Measurements from ENCODE around the gene GUK1. TPM values are rescaled to one million over a fixed set of nuclear protein-coding genes. Genes with fewer than 3 reads are reported as not detected.
A peak's percentile ranks its signal among the peaks of the same experiment; 100 is the strongest.
"Not testable (repeated sequence)": the region's sequence is repeated elsewhere in the genome, so short reads cannot be mapped to it uniquely, and the experiment has no call there.

The GUK1 gene
- total RNA-seq, 4 donors from 2014 or later, result 234 to 504 (median 299) TPM

GRCh38 chr1:228110556-228110955, 29.5 kb upstream of the GUK1 start:
- Histone ChIP-seq H3K27me3 (no peaks in the 10 kb centered on the region), H3K4me1 (peaks cover 3 to 32% (median 10%) of the 10 kb centered on the region in 3 donors), H3K4me3 (peak overlapping the region in 1 of 2 donors; percentile 93), H3K36me3 (peaks cover 0 to 25% of the 10 kb centered on the region in 2 donors), H3K27ac (peak overlapping the region in 3 of 4 donors; percentile 94 to 97 (median 96)), H3K9me3 (no peaks in the 10 kb centered on the region)
- TF ChIP-seq EP300 (IDR thresholded peaks at IDR 0.05), result no peak
- no peak for TF ChIP-seq POLR2AphosphoS5 (IDR thresholded peaks at IDR 0.05)
- no peak for TF ChIP-seq POLR2A (IDR thresholded peaks at IDR 0.05)
- no peak for TF ChIP-seq CTCF (IDR thresholded peaks at IDR 0.05)
- WGBS, 2 donors (ENCODE audit: low coverage in 1 of 2), result 88 to 92% methylated on average over 7 of the region's 7 CpGs
- ATAC-seq, result no peak

GRCh38 chr1:228111315-228111714, 28.8 kb upstream of the GUK1 start:
- H3K4me1 ChIP-seq, result peaks cover 3 to 32% (median 10%) of the 10 kb centered on the region in 3 donors
- not testable (repeated sequence) for H3K27me3 ChIP-seq, H3K27ac ChIP-seq, H3K9me3 ChIP-seq, ATAC-seq, H3K4me3 ChIP-seq
- 92 to 93% methylated on average over 4 to 6 of the region's 6 CpGs for WGBS, 2 donors (ENCODE audit: low coverage in 1 of 2)
- H3K36me3 ChIP-seq, result peaks cover 0 to 18% of the 10 kb centered on the region in 2 donors

GRCh38 chr1:228112167-228112566, 27.9 kb upstream of the GUK1 start:
- 84 to 91% methylated on average over 6 to 7 of the region's 7 CpGs for WGBS, 2 donors (ENCODE audit: low coverage in 1 of 2)

GRCh38 chr1:228112617-228113016, 27.5 kb upstream of the GUK1 start:
- H3K9me3 ChIP-seq, result no peaks in the 10 kb centered on the region
- peaks cover 0 to 5% of the 10 kb centered on the region in 2 donors for H3K36me3 ChIP-seq
- no peak for TF ChIP-seq POLR2AphosphoS5 (IDR thresholded peaks at IDR 0.05)
- no peak for TF ChIP-seq POLR2A (IDR thresholded peaks at IDR 0.05)
- no peak for TF ChIP-seq EP300 (IDR thresholded peaks at IDR 0.05)
- no peak for TF ChIP-seq CTCF (IDR thresholded peaks at IDR 0.05)
- ATAC-seq, result no peak
- peaks cover 3 to 26% (median 10%) of the 10 kb centered on the region in 3 donors for H3K4me1 ChIP-seq
- 83% methylated on average over 1 of the region's 1 CpG; no CpG with 5 or more reads in 1 of the 2 donors for WGBS, 2 donors (ENCODE audit: low coverage in 1 of 2)
- no peak overlapping the region for H3K4me3 ChIP-seq
- no peaks in the 10 kb centered on the region for H3K27me3 ChIP-seq
- no peak overlapping the region for H3K27ac ChIP-seq

More at GRCh38 chr1:228112167-228112566, 27.9 kb upstream of the GUK1 start:
- H3K9me3 ChIP-seq, result no peaks in the 10 kb centered on the region
- no peak for ATAC-seq
- H3K27me3 ChIP-seq, result no peaks in the 10 kb centered on the region
- H3K36me3 ChIP-seq, result peaks cover 0 to 9% of the 10 kb centered on the region in 2 donors
- H3K4me1 ChIP-seq, result peaks cover 3 to 31% (median 10%) of the 10 kb centered on the region in 3 donors
- H3K27ac ChIP-seq, result no peak overlapping the region
- no peak for TF ChIP-seq EP300 (IDR thresholded peaks at IDR 0.05)
- no peak for TF ChIP-seq CTCF (IDR thresholded peaks at IDR 0.05)
- TF ChIP-seq POLR2AphosphoS5 (IDR thresholded peaks at IDR 0.05), result no peak
- no peak for TF ChIP-seq POLR2A (IDR thresholded peaks at IDR 0.05)
- no peak overlapping the region for H3K4me3 ChIP-seq

- H3K4me1 ChIP-seq, result peaks cover 0 to 12% (median 0%) of the 10 kb centered on the region in 3 donors
- ATAC-seq, result no peak
- WGBS, 2 donors (ENCODE audit: low coverage in 1 of 2), result 71 to 78% methylated on average over 3 of the region's 3 CpGs
- H3K27ac ChIP-seq, result no peak overlapping the region
- H3K36me3 ChIP-seq, result no peaks in the 10 kb centered on the region
- H3K4me3 ChIP-seq, result no peak overlapping the region
- H3K9me3 ChIP-seq, result no peaks in the 10 kb centered on the region
- H3K27me3 ChIP-seq, result no peaks in the 10 kb centered on the region
- TF ChIP-seq EP300 (IDR thresholded peaks at IDR 0.05), result no peak
Measured at GRCh38 chr1:228114827-228115226, 25.3 kb upstream of the GUK1 start.

GRCh38 chr1:228117335-228117734, 22.7 kb upstream of the GUK1 start:
- Histone ChIP-seq H3K4me3 (no peak overlapping the region), H3K27ac (no peak overlapping the region), H3K36me3 (no peaks in the 10 kb centered on the region), H3K9me3 (no peaks in the 10 kb centered on the region), H3K4me1 (no peaks in the 10 kb centered on the region), H3K27me3 (no peaks in the 10 kb centered on the region)
- no peak for ATAC-seq
- 100% methylated on average over 2 to 3 of the region's 4 CpGs for WGBS, 2 donors (ENCODE audit: low coverage in 1 of 2)
- TF ChIP-seq CTCF (IDR thresholded peaks at IDR 0.05) (no peak), POLR2A (IDR thresholded peaks at IDR 0.05) (no peak), EP300 (IDR thresholded peaks at IDR 0.05) (no peak), POLR2AphosphoS5 (IDR thresholded peaks at IDR 0.05) (no peak)

Data from gastroesophageal sphincter (tissue), 4 donors.